HCEC 1CT (cell line): ENCODE data around the gene MIGA2.
A peak's percentile ranks its signal among the peaks of the same experiment; 100 is the strongest.

ENCODE experiments used
- DNase-seq: peaks from one replicate; pipeline ENCODE4 v3.0.0-alpha.2; 2017

MIGA2 gene

GRCh38 chr9:129075996-129076639 is 39.7 kb downstream of the MIGA2 start:
- DNase-seq = no peak

GRCh38 chr9:129076640-129077037 is 40.2 kb downstream of the MIGA2 start:
- no peak for DNase-seq

- DNase-seq = no peak
These were observed 40.8 kb downstream of the MIGA2 start for GRCh38 chr9:129077236-129077635.

GRCh38 chr9:129078691-129079503 is 42.5 kb downstream of the MIGA2 start:
- DNase-seq = no peak

- DNase-seq = no peak
These were observed 43.4 kb downstream of the MIGA2 start for GRCh38 chr9:129079829-129080228.

GRCh38 chr9:129080298-129080600 is 43.8 kb downstream of the MIGA2 start:
- no peak for DNase-seq

- DNase-seq = peak; percentile 99
These were observed 44.4 kb downstream of the MIGA2 start, which contains the start of gene DOLPP1 for GRCh38 chr9:129080601-129081387. DOLPP1 (plus strand) TSS chr9:129081111; CDS start chr9:129081132, 21 bp downstream.

GRCh38 chr9:129081388-129081904 is 45.0 kb downstream of the MIGA2 start:
- DNase-seq = peak; percentile 56

- DNase-seq = no peak
These were observed 47.7 kb downstream of the MIGA2 start for GRCh38 chr9:129084087-129084486.

GRCh38 chr9:129089246-129089645 is 52.8 kb downstream of the MIGA2 start:
- DNase-seq = no peak

GRCh38 chr9:129093602-129094386 is 57.4 kb downstream of the MIGA2 start:
- no peak for DNase-seq

- no peak for DNase-seq
These were observed 58.2 kb downstream of the MIGA2 start for GRCh38 chr9:129094387-129095169.

- no peak for DNase-seq
These were observed 58.8 kb downstream of the MIGA2 start for GRCh38 chr9:129095170-129095667.

GRCh38 chr9:129095908-129096307 is 59.5 kb downstream of the MIGA2 start:
- DNase-seq = no peak

- DNase-seq = no peak
These were observed 61.4 kb downstream of the MIGA2 start for GRCh38 chr9:129097671-129098306.

GRCh38 chr9:129098328-129098727 is 61.9 kb downstream of the MIGA2 start:
- no peak for DNase-seq

- no peak for DNase-seq
These were observed 64.2 kb downstream of the MIGA2 start for GRCh38 chr9:129100383-129101169.

- no peak for DNase-seq
These were observed 64.9 kb downstream of the MIGA2 start for GRCh38 chr9:129101279-129101678.

- no peak for DNase-seq
These were observed 65.7 kb downstream of the MIGA2 start for GRCh38 chr9:129102095-129102525.
